AG10803 (cell line): ENCODE measurements around the gene CCDC27.
A peak's percentile ranks its signal among the peaks of the same experiment; 100 is the strongest.

Experiments
- DNase-seq: peaks from one replicate; pipeline ENCODE4 v3.0.0; 2010; ENCODE audit warnings: low read depth
- H3K4me3 ChIP-seq: 2 replicates; pipeline ENCODE4 v1.5.1; 2011; ENCODE audit warnings: mild to moderate bottlenecking, low read length, control low read depth
- TF ChIP-seq, protein P1 (sequence below): conservative IDR thresholded peaks from 2 replicates; pipeline ENCODE4 v1.5.1; 2011; ENCODE audit warnings: mild to moderate bottlenecking, low read length, control low read depth, inconsistent platforms

The CCDC27 gene

DNA sequence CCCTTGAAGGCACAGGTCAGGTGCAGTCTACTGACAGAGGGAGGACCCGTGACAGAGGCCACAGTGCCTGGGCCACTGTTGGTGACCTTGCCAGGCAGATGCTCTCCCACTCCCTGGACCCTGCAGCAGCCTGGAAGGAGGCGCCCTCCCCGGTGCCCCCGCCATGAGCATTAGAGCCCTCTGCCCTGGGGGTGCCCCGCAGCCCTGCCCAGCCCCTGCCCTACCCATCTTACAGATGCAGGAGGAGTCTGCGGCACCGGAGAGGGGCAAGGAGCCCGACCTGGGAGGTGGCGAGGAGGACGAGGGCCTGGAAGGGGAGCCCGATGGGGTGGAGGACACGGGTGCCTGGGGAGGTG, 10.6 kb downstream of the CCDC27 start:
- TF ChIP-seq, protein P1, sequence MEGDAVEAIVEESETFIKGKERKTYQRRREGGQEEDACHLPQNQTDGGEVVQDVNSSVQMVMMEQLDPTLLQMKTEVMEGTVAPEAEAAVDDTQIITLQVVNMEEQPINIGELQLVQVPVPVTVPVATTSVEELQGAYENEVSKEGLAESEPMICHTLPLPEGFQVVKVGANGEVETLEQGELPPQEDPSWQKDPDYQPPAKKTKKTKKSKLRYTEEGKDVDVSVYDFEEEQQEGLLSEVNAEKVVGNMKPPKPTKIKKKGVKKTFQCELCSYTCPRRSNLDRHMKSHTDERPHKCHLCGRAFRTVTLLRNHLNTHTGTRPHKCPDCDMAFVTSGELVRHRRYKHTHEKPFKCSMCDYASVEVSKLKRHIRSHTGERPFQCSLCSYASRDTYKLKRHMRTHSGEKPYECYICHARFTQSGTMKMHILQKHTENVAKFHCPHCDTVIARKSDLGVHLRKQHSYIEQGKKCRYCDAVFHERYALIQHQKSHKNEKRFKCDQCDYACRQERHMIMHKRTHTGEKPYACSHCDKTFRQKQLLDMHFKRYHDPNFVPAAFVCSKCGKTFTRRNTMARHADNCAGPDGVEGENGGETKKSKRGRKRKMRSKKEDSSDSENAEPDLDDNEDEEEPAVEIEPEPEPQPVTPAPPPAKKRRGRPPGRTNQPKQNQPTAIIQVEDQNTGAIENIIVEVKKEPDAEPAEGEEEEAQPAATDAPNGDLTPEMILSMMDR = no peak
- H3K4me3 ChIP-seq = no peak overlapping the region
- DNase-seq = no peak

DNA sequence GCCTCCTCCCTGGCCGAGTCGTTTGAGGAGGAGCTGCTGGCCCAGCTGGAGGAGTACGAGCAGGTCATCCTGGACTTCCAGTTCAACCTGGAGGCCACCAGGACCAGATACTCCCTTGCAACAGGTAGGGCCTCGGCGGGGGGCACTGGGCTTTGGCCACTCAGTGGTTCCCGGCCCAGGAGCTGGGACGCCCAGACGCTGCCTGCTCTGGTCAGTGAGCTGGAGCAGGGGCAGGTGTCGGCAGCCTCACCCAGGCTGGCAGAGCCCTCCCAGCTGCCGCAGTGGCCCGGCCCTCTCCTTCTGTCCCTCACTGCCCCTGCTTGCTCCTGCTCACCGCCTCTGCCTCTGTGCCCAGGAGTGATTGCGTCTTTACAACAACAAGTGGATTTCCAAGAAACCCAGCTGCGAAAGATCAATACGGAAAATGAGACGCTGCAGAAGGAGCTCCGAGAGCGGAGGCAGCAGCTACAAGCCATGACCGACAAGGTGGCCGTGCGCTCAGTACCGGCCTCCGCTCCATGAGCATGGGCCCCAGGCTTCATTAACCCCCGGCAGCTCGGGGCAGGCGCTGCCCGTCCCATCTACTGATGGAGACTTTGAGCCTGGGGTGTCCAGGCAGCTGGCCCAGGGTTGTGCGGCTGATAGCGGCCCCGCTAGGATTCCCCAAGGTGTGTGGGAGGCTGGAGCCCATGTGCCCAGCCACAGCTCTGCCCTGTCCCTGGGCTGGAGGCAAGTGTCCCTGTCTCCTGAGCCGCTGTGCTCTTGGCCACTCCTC, 11.3 kb downstream of the CCDC27 start:
- TF ChIP-seq, protein P1 = no peak
- no peak overlapping the region for H3K4me3 ChIP-seq
- DNase-seq = no peak

DNA sequence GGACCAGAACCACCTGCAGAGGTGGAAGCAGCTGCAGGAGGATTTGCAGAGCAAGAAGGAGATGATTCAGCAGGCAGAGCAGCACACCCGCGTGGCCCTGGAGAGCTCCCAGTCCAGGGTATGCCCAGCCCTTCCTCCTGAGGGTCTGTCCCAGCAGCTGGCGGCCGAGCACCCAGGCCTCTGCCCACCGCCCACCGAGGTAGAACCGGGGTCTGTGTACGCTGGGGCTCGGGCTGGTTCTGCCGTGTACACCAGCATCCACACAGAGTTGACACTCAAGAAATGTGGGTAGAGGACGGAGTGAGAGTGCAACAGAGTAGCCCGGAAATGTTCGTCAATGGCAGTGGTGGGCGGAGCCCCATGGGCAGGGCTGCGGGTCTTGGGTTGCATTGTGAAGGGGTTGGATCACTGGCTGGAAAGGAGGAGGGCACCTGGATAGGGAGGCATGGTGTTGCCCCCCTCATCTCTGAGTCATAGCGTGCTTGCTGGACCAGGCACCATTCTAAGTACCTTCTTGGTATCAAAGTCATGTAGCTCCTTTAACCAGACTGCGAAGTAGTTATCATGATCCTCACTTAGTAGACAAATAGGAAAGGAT, 15.2 kb downstream of the CCDC27 start:
- no peak for DNase-seq
- TF ChIP-seq, protein P1 = no peak

DNA sequence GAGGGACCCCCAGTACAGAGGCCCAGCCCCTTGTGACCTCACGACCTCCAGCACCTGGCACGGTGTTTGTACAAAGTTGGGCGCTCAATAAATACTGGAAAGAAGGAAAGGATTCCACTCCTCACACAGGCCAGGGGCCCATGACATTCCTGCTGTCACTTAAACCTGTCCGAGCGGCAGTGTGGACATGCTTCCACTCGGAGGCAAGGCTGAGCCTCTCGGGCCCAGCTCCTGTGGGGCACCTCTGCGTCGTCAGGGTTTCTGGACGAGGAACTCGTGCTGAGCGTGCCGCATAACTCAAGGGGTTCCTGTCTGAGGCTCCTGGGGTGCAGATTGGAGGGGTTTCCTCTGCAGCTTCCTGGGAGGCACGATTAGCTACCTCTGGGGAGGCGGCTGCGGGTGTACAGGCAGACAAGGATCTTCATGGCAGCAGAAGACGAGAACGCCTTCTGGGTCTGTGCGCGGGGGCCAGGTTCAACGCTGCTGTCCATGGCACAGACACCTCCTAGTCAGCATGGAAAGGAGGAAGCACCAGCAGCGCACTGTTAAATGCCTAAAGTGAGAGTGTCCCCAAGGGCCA, 16.7 kb downstream of the CCDC27 start:
- H3K4me3 ChIP-seq = no peak overlapping the region
- TF ChIP-seq, protein P1 = no peak
- no peak for DNase-seq

More for the DNA sequence above, 15.2 kb downstream of the CCDC27 start:
- H3K4me3 ChIP-seq = no peak overlapping the region

DNA sequence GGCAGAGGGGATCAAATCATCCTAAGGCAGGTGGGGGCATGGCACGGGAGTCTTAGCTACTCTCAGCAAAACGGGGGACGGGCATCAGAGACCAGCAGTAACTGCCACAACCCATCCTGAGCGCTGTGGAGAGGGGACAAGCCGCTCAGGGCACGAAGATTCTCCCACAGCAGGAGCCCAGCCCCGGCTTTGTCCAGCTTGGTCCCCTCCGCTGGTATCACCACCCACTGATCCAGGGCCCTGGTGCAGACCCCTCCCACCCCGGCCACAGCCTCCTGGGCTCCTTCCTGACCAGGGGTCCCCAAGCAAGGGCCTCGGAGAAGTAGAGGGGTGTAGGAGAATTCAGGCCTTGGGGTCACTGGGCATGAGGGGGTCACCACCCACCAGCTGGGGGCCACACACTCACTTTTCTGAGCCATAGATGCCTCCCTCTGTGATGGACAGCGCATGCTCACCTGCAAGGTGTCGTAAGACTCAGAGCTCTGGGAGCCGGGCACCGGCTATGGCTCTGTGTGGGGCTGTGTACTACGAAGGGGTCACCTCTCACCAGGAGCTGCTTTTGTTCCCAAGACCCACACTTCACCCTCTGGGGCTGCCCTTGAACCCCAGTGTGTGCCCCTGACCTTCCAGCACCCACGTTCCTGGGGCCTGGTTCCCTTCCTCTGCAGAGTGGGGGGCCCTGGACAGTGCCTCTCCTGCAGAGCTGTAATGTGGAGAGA, 18.0 kb downstream of the CCDC27 start:
- DNase-seq = no peak
- H3K4me3 ChIP-seq = no peak overlapping the region
- TF ChIP-seq, protein P1 = no peak

DNA sequence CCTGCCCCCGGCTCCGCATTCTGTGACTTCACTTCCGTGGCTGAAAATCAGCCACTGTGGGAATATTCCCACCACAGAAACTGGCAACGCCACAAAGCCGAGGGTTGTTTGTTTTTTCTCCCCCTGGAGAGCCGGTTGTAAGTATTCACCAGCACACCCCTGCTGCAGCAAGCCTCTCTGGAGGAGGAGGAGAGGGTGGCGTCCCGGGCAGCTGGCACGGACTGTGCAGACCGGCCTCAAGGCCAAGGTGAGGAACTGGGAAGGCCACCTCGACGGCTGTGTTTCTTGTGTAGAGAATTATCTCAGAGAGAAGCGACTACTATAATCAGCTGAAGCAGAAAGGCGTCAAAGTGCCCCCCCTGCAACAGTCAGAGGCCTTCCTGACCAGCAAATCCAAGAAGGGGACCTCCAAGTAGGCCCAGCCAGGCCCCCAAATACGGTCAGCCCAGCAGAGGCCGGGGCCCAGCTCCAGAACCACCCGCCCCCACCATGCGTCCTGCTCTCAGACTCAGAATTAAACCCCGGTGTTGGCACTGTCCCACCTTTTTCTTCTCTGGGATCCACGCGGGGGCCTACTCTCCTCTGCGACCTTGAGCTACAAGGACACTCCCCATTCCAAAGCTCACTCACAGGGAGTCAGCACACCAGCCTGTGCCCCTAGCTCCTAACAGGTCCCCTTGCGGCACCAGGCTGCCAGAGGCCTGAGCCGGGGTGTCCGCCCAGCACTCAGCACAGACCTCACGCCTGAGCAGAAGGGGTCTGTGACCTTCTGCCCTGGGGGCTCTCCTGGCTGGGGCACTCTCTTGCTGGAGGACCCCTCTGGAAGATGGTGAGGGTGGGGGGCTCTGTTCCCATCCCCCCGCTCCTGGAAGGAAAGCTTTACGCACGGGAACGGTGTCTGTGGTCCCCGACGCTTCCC, 19.1 kb downstream of the CCDC27 start:
- H3K4me3 ChIP-seq = peak overlapping the region; percentile 41
- DNase-seq = no peak
- TF ChIP-seq, protein P1 = no peak
